DOHH2 (cell line): ENCODE results near the gene EML1.

Source experiments
- EZH2phosphoT487 ChIP-seq: fragments of 200-600 bp; sonication (generic); IDR thresholded peaks from 2 replicates; pipeline ENCODE4 v1.6.1; 2017; ENCODE audit warnings: borderline replicate concordance, mild to moderate bottlenecking, antibody characterized with exemption, low read length, moderate library complexity, mixed read lengths
- TF ChIP-seq, protein P1 (sequence below): fragments of 200-600 bp; sonication (generic); IDR thresholded peaks from one replicate; pipeline ENCODE4 v1.5.1; 2014; ENCODE audit warnings: antibody characterized with exemption, mild to moderate bottlenecking, low read depth, low read length; ENCODE audit not compliant: poor library complexity, severe bottlenecking

- TF ChIP-seq EZH2phosphoT487, result no peak
- TF ChIP-seq, protein P1, sequence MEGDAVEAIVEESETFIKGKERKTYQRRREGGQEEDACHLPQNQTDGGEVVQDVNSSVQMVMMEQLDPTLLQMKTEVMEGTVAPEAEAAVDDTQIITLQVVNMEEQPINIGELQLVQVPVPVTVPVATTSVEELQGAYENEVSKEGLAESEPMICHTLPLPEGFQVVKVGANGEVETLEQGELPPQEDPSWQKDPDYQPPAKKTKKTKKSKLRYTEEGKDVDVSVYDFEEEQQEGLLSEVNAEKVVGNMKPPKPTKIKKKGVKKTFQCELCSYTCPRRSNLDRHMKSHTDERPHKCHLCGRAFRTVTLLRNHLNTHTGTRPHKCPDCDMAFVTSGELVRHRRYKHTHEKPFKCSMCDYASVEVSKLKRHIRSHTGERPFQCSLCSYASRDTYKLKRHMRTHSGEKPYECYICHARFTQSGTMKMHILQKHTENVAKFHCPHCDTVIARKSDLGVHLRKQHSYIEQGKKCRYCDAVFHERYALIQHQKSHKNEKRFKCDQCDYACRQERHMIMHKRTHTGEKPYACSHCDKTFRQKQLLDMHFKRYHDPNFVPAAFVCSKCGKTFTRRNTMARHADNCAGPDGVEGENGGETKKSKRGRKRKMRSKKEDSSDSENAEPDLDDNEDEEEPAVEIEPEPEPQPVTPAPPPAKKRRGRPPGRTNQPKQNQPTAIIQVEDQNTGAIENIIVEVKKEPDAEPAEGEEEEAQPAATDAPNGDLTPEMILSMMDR, result no peak
These were observed 7.6 kb downstream of the EML1 start for GRCh38 chr14:99800781-99801180.
